Measurements from ENCODE around the gene C10orf95.
A peak's percentile ranks its signal among the peaks of the same experiment; 100 is the strongest.

The C10orf95 gene

DNA sequence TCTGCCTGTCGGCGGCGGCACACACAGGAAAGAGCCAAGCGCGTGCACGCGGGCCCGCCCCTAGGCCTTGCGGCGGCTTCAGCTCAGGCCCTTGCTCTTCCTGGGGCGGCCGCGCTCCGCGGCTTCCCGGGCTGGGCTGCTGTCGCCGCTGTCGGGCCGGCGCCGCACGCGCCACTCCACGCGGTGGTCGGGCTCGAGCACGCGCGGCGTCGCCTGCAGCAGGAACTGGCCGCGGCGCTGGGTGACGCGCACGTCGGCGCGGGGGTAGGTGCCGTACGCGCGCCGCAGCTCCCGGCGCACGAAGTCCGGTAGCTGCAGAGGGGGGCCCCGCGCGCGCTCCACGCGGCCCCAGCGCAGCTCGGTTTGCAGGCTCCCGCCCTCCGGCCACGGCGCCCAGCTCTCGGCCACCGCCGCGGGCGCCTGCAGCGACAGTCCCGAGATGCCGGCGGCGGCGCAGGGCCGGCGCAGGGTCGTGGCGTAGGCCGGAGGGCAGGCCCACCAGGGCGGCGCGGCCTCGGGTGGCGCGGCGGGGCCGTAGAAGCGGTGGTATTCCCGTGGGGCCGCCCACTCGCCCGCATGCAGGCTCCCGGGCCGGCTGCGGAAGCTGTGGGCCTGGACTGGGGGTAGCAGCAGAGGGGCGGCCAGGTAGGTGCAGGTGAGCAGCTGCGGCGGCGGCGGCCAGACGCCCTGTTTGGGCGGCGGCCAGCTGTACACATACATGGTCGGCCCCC, 804 bp downstream of the C10orf95 start (continued):
- TF ChIP-seq PRDM10 (tag by site-specific recombination; IDR thresholded peaks at IDR 0.05) (no peak), ZBTB8A (tag by site-specific recombination; IDR thresholded peaks at IDR 0.05) (no peak; the same call in 1 of the 2 replicates), KLF16 (tag by site-specific recombination; IDR thresholded peaks at IDR 0.05) (peak; percentile 43), ZNF549 (tag by site-specific recombination; IDR thresholded peaks at IDR 0.05) (no peak), SP2 (tag by site-specific recombination; IDR thresholded peaks at IDR 0.05) (peak; percentile 29; the same call in 1 of the 2 replicates), MYNN (tag by site-specific recombination; IDR thresholded peaks at IDR 0.05; ENCODE audit: borderline replicate concordance) (no peak), EGR2 (tag by site-specific recombination; IDR thresholded peaks at IDR 0.05; ENCODE audit: low read depth) (peak; percentile 63), RBAK (tag by site-specific recombination; IDR thresholded peaks at IDR 0.05) (no peak), ZNF37A (tag by site-specific recombination; IDR thresholded peaks at IDR 0.05) (no peak), ZNF626 (tag by site-specific recombination; IDR thresholded peaks at IDR 0.05) (no peak; the same call in 1 of the 2 replicates), WT1 (tag by site-specific recombination; IDR thresholded peaks at IDR 0.05) (no peak), ZFHX2 (tag by site-specific recombination; conservative IDR thresholded peaks at IDR 0.05) (peak; percentile 79), ZNF670 (tag by site-specific recombination; IDR thresholded peaks at IDR 0.05; ENCODE audit: low read depth) (no peak), ZNF350 (tag by site-specific recombination; IDR thresholded peaks at IDR 0.05) (no peak), ZNF391 (tag by site-specific recombination; IDR thresholded peaks at IDR 0.05; ENCODE audit: borderline replicate concordance, low read depth) (no peak), ZNF639 (tag by site-specific recombination; IDR thresholded peaks at IDR 0.05) (no peak), ZXDB (tag by site-specific recombination; IDR thresholded peaks at IDR 0.05) (no peak), KLF7 (tag by site-specific recombination; IDR thresholded peaks at IDR 0.05; ENCODE audit: borderline replicate concordance) (no peak), ZNF138 (tag by site-specific recombination; IDR thresholded peaks at IDR 0.05; ENCODE audit: borderline replicate concordance) (no peak), ZNF654 (tag by site-specific recombination; IDR thresholded peaks at IDR 0.05; ENCODE audit: low read depth) (no peak), ZNF112 (tag by site-specific recombination; IDR thresholded peaks at IDR 0.05) (no peak), GLI2 (tag by site-specific recombination; IDR thresholded peaks at IDR 0.05; ENCODE audit: borderline replicate concordance, low read depth) (no peak), ZNF580 (tag by site-specific recombination; IDR thresholded peaks at IDR 0.05) (no peak)
- TF ChIP-seq, protein P1, sequence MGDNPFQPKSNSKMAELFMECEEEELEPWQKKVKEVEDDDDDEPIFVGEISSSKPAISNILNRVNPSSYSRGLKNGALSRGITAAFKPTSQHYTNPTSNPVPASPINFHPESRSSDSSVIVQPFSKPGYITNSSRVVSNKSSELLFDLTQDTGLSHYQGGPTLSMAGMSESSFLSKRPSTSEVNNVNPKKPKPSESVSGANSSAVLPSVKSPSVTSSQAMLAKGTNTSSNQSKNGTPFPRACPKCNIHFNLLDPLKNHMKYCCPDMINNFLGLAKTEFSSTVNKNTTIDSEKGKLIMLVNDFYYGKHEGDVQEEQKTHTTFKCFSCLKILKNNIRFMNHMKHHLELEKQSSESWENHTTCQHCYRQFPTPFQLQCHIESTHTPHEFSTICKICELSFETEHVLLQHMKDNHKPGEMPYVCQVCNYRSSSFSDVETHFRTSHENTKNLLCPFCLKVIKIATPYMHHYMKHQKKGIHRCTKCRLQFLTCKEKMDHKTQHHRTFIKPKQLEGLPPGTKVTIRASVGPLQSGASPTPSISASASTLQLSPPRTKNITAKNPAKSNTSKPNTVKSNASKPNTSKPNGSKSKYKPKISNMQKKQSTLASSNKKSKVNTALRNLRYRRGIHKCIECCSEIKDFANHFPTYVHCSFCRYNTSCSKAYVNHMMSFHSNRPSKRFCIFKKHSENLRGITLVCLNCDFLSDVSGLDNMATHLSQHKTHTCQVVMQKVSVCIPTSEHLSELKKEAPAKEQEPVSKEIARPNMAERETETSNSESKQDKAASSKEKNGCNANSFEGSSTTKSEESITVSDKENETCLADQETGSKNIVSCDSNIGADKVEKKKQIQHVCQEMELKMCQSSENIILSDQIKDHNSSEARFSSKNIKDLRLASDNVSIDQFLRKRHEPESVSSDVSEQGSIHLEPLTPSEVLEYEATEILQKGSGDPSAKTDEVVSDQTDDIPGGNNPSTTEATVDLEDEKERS (tag by site-specific recombination; IDR thresholded peaks at IDR 0.05) = no peak
- TF ChIP-seq, protein P2, sequence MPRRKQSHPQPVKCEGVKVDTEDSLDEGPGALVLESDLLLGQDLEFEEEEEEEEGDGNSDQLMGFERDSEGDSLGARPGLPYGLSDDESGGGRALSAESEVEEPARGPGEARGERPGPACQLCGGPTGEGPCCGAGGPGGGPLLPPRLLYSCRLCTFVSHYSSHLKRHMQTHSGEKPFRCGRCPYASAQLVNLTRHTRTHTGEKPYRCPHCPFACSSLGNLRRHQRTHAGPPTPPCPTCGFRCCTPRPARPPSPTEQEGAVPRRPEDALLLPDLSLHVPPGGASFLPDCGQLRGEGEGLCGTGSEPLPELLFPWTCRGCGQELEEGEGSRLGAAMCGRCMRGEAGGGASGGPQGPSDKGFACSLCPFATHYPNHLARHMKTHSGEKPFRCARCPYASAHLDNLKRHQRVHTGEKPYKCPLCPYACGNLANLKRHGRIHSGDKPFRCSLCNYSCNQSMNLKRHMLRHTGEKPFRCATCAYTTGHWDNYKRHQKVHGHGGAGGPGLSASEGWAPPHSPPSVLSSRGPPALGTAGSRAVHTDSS (tag by site-specific recombination; IDR thresholded peaks at IDR 0.05) = peak; percentile 6; the same call in 1 of the 2 replicates
- TF ChIP-seq, protein P3, sequence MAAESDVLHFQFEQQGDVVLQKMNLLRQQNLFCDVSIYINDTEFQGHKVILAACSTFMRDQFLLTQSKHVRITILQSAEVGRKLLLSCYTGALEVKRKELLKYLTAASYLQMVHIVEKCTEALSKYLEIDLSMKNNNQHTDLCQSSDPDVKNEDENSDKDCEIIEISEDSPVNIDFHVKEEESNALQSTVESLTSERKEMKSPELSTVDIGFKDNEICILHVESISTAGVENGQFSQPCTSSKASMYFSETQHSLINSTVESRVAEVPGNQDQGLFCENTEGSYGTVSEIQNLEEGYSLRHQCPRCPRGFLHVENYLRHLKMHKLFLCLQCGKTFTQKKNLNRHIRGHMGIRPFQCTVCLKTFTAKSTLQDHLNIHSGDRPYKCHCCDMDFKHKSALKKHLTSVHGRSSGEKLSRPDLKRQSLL (tag by site-specific recombination; IDR thresholded peaks at IDR 0.05) = peak; percentile 17; the same call in 1 of the 2 replicates
- TF ChIP-seq, protein P4, sequence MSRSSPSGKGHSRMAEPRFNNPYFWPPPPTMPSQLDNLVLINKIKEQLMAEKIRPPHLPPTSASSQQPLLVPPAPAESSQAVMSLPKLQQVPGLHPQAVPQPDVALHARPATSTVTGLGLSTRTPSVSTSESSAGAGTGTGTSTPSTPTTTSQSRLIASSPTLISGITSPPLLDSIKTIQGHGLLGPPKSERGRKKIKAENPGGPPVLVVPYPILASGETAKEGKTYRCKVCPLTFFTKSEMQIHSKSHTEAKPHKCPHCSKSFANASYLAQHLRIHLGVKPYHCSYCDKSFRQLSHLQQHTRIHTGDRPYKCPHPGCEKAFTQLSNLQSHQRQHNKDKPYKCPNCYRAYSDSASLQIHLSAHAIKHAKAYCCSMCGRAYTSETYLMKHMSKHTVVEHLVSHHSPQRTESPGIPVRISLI (tag by site-specific recombination; IDR thresholded peaks at IDR 0.05) = no peak
